Measurements from ENCODE around the gene PHACTR1.

GRCh38 chr6:12916420-12917136, 200.0 kb downstream of the PHACTR1 start:
- TF ChIP-seq POLR2AphosphoS5 (IDR thresholded peaks at IDR 0.05; ENCODE audit: low read depth, low read length) (no peak), CTCF (IDR thresholded peaks at IDR 0.05) (no peak), SIN3A (IDR thresholded peaks at IDR 0.05; ENCODE audit: borderline replicate concordance, insufficient read depth, low read depth, low read length) (no peak), REST (IDR thresholded peaks at IDR 0.05; ENCODE audit: insufficient read depth in 1 of 2, low read depth in 2 of 2, low read length in 1 of 2) (no peak), TCF7L2 (IDR thresholded peaks at IDR 0.05; ENCODE audit: low read depth, low read length) (no peak)
